Skeletal muscle cell (primary cell): Measurements from ENCODE around the gene ZSCAN12.
"Not testable (repeated sequence)": the region's sequence is repeated elsewhere in the genome, so short reads cannot be mapped to it uniquely, and the experiment has no call there.

Experiments
- DNase-seq: peaks from one replicate; pipeline ENCODE4 v3.0.0-alpha.2; 2010; ENCODE audit warnings: low read depth
- H3K4me3 ChIP-seq: 2 replicates; pipeline ENCODE4 v1.5.1; 2011; ENCODE audit warnings: low read depth, mild to moderate bottlenecking, control low read depth, low read length, moderate library complexity

The ZSCAN12 gene

DNA sequence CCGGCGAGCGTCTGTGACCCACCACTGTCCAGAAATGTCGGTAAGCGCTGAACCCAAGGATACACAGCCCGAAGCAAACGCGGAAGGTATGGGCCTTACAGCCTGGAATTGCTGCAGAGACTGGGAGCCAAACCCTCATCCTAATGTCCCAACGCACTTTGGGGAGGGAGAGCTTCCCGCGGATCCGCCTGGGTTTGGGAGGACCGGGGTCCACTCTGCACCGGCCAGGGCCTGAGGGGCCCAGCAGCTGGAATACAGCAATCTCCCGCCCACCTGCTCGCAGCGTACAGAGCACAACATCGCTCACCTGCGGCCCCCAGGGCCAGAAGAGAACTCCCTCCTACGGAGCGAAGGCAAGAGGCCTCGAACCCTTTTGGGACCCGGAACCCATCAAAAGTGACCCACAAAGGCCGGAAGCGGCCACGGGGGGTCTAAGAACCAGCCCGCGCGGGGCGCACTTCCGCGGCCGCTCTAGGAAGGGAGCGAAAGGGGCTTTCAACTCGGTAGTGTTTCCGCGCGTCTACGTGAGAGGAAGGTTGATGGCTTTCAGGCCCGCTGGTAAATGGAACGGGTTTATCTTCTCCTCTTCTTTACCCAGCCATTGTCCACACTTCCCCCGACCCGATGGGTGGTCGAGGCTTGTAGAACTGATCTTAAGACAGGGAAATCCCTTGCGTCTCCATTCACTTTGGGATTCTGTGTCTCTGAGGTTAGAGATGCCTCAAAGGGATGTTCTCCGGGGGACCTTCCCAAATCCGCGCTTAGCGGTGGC is at the start of gene ZSCAN12:
ZSCAN12 (minus strand) TSS at position 398 of the 772 bp plus-strand sequence. CDS start 1,342 bp downstream, outside the sequence.
- peak; percentile 66 for DNase-seq

DNA sequence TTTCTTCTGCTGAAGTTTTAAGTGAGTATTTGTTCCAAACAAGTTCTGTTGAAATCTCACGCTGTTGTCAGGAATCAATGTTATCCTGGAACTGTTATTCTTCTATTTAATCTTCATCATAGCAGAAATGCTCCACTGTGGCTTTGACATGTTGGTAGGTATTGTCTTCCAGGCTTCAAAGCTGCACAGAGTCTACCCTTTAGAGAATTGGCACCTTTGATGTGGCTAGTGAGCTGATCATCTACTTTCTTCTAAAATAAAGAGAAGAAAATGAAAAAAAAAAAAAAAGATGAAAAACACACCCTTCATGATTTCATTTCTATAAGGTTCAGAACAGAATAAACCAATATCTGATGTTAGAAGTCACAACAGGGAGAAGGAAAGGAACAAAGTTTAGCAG is 49.5 kb upstream of the ZSCAN12 start:
- no peak for DNase-seq

More for the DNA sequence above, at the start of gene ZSCAN12:
- H3K4me3 ChIP-seq = peak within 1 kb of the TSS; percentile 91

GRCh38 chr6:28447512-28447906 is 48.0 kb upstream of the ZSCAN12 start:
- not testable (repeated sequence) for DNase-seq
- peak overlapping the region; percentile 61 for H3K4me3 ChIP-seq

More for the DNA sequence above, 49.5 kb upstream of the ZSCAN12 start:
- no peak overlapping the region for H3K4me3 ChIP-seq

GRCh38 chr6:28446818-28447511 is 47.4 kb upstream of the ZSCAN12 start:
- no peak for DNase-seq

DNA sequence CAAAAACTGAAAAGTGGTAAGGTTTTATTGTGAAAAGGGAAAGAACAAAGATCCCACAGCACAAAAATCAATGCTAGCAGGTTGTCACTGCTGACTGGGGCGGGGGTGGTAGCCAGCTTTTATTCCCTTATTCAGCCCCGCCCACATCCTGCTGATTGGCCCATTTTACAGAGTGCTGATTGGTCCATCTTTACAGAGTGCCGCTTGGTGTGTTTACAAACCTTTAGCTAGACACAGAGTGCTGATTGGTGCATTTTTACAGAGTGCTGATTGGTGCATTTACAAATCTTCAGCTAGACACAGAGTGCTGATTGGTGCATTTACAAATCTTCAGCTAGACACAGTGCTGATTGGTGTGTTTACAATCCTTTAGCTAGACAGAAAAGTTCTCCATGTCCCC is 45.2 kb upstream of the ZSCAN12 start:
- H3K4me3 ChIP-seq, DNase-seq: not testable (repeated sequence)

More at GRCh38 chr6:28446818-28447511, 47.4 kb upstream of the ZSCAN12 start:
- H3K4me3 ChIP-seq = peak overlapping the region; percentile 61

DNA sequence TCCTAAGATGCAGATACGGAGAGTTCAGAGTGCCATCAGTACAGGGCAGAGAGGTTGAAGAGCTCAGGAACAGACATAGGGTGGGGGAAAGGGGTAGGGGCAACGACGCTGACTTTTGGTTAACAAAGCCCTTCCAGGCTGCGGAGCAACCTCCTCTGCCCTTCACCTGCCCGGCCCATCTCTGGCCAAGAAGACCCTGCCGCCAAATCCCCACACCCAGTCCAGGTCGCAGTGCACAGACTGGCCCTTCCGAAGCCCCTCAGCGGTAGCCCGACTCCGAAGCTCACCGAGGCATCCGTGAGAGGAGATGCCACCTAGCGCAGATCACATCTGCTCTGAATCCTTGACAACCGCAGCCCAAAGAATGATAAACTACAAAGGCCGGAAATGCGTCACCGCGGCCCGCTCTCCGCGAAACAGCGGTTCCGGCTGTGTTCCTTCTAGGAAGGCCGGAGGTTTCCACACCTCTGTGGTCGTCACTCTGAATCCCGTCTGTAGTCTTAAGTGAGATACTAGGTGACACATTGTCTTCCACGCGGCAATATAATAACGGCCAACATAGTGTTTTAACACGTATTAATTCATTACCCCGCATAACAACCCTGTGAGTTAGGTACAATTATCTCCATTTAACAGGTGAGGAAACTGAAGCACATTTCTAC is 43.7 kb upstream of the ZSCAN12 start, which contains the start of gene ZSCAN23:
ZSCAN23 (minus strand) TSS at position 380 of the 662 bp plus-strand sequence. CDS start 7,225 bp downstream, outside the sequence.
- DNase-seq = peak; percentile 61
- peak within 1 kb of the TSS; percentile 68 for H3K4me3 ChIP-seq

DNA sequence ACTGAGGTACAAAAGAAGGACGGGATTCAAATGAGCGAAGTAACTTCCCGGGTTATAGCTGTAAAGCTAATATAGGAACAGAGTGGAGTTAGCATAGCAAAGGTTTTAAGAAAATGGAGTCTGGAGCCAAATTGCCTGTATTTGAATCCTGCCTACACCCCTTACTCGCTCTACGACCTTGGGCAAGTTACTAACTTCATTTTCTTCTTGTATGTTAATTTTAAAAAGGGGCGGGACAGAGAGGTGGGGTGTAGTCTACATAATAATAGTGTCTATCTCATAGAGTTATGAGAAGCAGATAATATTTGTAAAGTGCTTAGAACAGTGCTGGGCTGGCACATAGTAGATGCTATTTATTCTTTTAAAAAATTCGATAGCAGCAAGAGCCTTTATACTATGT is 43.0 kb upstream of the ZSCAN12 start:
- H3K4me3 ChIP-seq = peak overlapping the region; percentile 68
- DNase-seq = no peak

GRCh38 chr6:28436404-28436803 is 36.9 kb upstream of the ZSCAN12 start:
- no peak overlapping the region for H3K4me3 ChIP-seq
- no peak for DNase-seq

DNA sequence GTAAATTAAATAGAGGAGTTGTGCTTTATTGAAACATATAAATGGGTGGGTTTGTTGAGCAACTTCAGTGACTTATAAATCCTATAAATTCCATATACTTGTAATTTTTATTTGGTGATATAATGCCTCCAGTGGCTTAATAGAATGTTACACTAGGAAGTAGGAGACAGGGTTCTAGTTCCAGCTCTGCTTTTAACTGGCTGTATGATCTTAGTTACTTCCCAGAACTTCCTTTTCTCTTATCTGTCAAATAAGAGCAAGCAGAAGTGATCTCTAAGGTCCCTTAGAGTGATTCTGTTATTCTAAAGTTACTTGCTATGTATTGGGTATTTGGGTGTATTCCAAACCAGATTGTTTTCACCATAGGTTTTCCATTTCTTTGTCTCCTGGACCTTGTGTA is 33.6 kb upstream of the ZSCAN12 start:
- no peak for DNase-seq
- no peak overlapping the region for H3K4me3 ChIP-seq

- no peak overlapping the region for H3K4me3 ChIP-seq
- no peak for DNase-seq
These were observed 30.2 kb upstream of the ZSCAN12 start for GRCh38 chr6:28429781-28430180.

GRCh38 chr6:28425944-28426541 is 26.5 kb upstream of the ZSCAN12 start:
- DNase-seq = no peak
- H3K4me3 ChIP-seq = no peak overlapping the region

DNA sequence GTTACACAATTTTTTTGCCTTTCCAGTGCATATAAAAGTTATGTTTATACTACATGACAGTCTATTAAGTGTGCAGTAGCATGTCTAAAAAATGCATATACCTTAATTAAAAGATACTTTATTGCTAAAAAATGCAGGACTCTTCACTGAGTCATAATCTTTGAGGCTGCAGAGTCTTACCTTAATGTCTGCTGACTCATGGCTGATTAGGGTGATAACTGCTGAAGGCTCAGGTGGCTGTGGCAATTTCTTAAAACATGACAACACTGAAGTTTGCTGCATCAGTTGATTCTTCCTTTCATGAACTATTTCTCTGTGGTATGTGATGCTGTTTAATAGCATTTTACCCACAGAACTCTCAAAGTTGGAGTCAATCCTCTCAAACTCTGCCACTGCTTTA is 24.6 kb upstream of the ZSCAN12 start:
- no peak for DNase-seq
- no peak overlapping the region for H3K4me3 ChIP-seq

DNA sequence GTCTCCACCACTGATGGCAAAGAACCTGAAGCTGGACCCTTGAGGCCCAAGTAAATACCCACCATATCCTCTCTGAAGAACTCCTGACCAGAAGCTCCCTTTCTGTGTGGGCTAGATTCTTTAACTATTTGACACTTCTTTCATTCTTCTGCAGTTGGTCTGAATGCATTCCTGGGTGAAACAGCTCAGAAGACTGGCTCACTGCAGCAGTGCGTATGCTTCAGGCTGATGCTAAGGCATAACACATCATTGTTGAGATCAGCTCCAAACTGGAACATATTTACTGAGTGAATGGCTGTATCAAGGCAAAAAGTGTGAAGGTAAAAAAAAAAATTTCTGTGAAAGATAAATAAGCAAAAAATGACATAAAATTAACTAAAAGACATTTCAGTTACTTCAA is 24.0 kb upstream of the ZSCAN12 start:
- DNase-seq = no peak
- H3K4me3 ChIP-seq = no peak overlapping the region

- H3K4me3 ChIP-seq = no peak overlapping the region
- no peak for DNase-seq
These were observed 14.1 kb upstream of the ZSCAN12 start for GRCh38 chr6:28413681-28414080.

GRCh38 chr6:28410767-28411166 is 11.2 kb upstream of the ZSCAN12 start:
- H3K4me3 ChIP-seq = no peak overlapping the region
- DNase-seq = no peak

DNA sequence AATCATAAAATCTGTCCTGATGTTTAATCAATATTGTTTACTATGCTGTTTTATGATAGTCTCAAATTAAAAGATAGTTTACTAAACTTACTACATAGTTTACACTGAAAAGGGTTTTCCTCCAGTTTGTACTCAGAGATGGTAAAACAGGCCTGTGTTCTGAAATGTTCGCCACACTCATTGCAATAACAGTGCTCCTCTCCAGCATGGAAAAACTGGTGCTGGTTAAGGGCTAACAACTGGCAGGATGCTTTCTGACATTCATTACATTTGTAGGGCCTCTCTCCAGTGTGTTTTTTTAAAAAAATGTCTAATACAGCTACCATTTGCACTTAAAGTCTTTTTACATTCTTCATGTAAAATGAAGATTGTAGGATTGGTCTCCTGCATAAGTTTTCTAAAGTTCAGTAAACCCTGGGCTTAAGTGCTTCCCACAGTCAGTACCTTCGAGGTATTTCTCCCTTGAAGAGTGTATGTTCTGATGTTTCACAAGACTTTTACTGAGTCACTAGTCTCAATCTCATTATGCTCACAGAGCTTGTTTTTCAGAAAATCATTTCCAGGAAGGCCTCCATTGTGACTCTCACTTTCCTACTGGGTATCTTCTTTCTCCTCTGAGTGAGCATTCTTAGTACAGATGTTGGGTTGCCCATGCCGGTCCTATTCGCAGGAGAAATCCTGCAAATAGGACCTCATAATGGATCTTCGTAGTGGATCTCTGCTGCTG is 8.7 kb upstream of the ZSCAN12 start:
- no peak overlapping the region for H3K4me3 ChIP-seq
- DNase-seq = no peak

- no peak for DNase-seq
- no peak overlapping the region for H3K4me3 ChIP-seq
These were observed 7.9 kb upstream of the ZSCAN12 start for GRCh38 chr6:28407401-28407800.

GRCh38 chr6:28403923-28404322 is 4.4 kb upstream of the ZSCAN12 start:
- DNase-seq, H3K4me3 ChIP-seq: not testable (repeated sequence)

- H3K4me3 ChIP-seq = no peak overlapping the region
- no peak for DNase-seq
These were observed 2.6 kb upstream of the ZSCAN12 start for GRCh38 chr6:28402197-28402596.
